Mammary epithelial cell (primary cell): Measurements from ENCODE around the gene FLT4.

Experiments
- CTCF ChIP-seq, 2 donors: IDR thresholded peaks in 1 of 2; conservative IDR thresholded peaks in 1 of 2; 2 replicates each; pipeline ENCODE4 v1.5.1; 2011 to 2012; ENCODE audit warnings: inconsistent platforms in 2 of 2, low read length in 2 of 2, mild to moderate bottlenecking in 2 of 2, control low read depth in 1 of 2, low read depth in 1 of 2; ENCODE audit not compliant: insufficient read depth in 1 of 2; ENCODE audit errors: extremely low read depth in 1 of 2
- EZH2 ChIP-seq: IDR thresholded peaks from 2 replicates; pipeline ENCODE4 v1.6.1; 2012; ENCODE audit warnings: low read length, inconsistent platforms, borderline replicate concordance

DNA sequence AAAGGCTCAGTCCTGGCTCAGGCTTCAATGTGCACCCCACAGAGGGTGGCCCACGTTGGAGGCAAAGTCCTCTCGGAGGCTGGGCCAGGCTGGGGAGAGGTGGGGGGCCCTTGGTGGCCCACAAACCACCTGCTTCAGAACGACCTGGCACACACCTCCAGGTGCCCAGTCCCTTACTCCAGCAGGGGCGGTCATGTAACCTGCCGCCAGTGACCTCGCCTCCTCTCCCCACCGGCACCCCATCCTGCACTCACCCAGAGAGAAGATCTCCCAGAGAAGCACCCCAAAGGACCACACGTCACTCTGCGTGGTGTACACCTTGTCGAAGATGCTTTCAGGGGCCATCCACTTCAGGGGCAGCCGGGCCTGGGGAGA, 35.6 kb downstream of the FLT4 start:
- TF ChIP-seq CTCF (conservative IDR thresholded peaks at IDR 0.05 in 1 of 2, IDR thresholded peaks at IDR 0.05 in 1 of 2; ENCODE audit: extremely low read depth in 1 of 2, insufficient read depth in 1 of 2, low read depth in 1 of 2, low read length in 2 of 2) (no peak), EZH2 (no peak)
